Measurements from ENCODE around the gene LRGUK. TPM values are rescaled to one million over a fixed set of nuclear protein-coding genes. Genes with fewer than 3 reads are reported as not detected.

LRGUK gene
- total RNA-seq, 1 donor from 2014 or later = 0.20 TPM

DNA sequence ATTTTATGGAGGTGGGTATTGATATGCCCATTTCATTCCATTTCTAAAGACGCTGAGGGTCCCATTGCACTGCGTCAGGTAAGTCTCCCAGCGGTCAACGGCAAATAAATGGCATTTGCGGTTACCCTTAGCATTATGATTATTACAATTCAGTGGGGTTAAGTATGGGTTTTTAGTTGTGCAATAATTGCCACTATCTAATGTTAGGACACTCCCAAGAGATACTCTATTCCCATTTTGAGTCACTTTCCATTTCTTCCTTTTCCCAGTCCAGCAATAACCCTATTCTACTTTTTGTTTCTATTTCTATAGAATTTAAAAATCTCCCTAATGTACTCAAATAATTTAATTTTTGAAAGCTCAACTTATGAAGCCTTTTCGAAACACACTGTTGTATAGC lies 185.6 kb downstream of the LRGUK start:
- no peak for DNase-seq (ENCODE audit: low spot score)
- Mint-ChIP-seq H3K4me1 (ENCODE audit: low read depth) (peaks cover 15% of the 10 kb centered on the region), H3K36me3 (ENCODE audit: low read depth) (peaks cover 3% of the 10 kb centered on the region), H3K9me3 (ENCODE audit: low read depth) (no peaks in the 10 kb centered on the region), H3K27ac (ENCODE audit: unreplicated experiment) (no peak overlapping the region), H3K4me3 (ENCODE audit: unreplicated experiment) (no peak overlapping the region), H3K27me3 (ENCODE audit: low read depth) (no peaks in the 10 kb centered on the region)
- TF ChIP-seq CTCF (IDR thresholded peaks at IDR 0.05) = no peak

GRCh38 chr7:134313543-134313942 lies 186.4 kb downstream of the LRGUK start:
- Mint-ChIP-seq H3K36me3 (ENCODE audit: low read depth) (peaks cover 2% of the 10 kb centered on the region), H3K4me3 (ENCODE audit: unreplicated experiment) (no peak overlapping the region), H3K9me3 (ENCODE audit: low read depth) (no peaks in the 10 kb centered on the region), H3K4me1 (ENCODE audit: low read depth) (peaks cover 15% of the 10 kb centered on the region), H3K27me3 (ENCODE audit: low read depth) (no peaks in the 10 kb centered on the region), H3K27ac (ENCODE audit: unreplicated experiment) (no peak overlapping the region)
- no peak for TF ChIP-seq CTCF (IDR thresholded peaks at IDR 0.05)
- no peak for DNase-seq (ENCODE audit: low spot score)

Other genes starting within 250 kb of the LRGUK start
- gene SLC35B4, start 189.6 kb downstream of the LRGUK start, total RNA-seq = 23.2 to 25.1 TPM (median 24.6 TPM) in 3 replicates

All from chondrocyte (in vitro differentiated cells).